Right lobe of liver (tissue), 6 donors: Measurements from ENCODE around the gene KRTAP1-3. TPM values are rescaled to one million over a fixed set of nuclear protein-coding genes. Genes with fewer than 3 reads are reported as not detected.
A peak's percentile ranks its signal among the peaks of the same experiment; 100 is the strongest.
"Not testable (repeated sequence)": the region's sequence is repeated elsewhere in the genome, so short reads cannot be mapped to it uniquely, and the experiment has no call there.

Experiments used
- ATAC-seq, 4 donors: fragments of 200-7000 bp; cut with Tn5 transposase; one replicate each; pipeline ENCODE4 v1.9.1; 2020; ENCODE audit warnings: mild to moderate bottlenecking in 4 of 4, moderate library complexity in 4 of 4
- DNase-seq, 3 donors: peaks; one replicate each; pipeline ENCODE4 v3.0.0-alpha.2; 2020
- H3K27ac ChIP-seq, 3 donors: fragments of 200-600 bp; one replicate each; pipeline ENCODE4 v1.8.0; 2022
- H3K27me3 ChIP-seq, 2 donors: fragments of 200-600 bp; one replicate each; pipeline ENCODE4 v1.8.0; 2022
- H3K36me3 ChIP-seq, 4 donors: fragments of 200-600 bp; sonication (generic) in 1 of 4; one replicate each; pipeline versions ENCODE4 v1.5.1 to v1.8.0; 2017 to 2022; ENCODE audit warnings: control low read depth in 1 of 4
- H3K4me1 ChIP-seq, 4 donors: fragments of 200-600 bp; sonication (generic) in 1 of 4; one replicate each; pipeline versions ENCODE4 v1.5.1 to v1.8.0; 2017 to 2022; ENCODE audit warnings: control low read depth in 1 of 4
- H3K4me3 ChIP-seq, 3 donors: fragments of 200-600 bp; one replicate each; pipeline ENCODE4 v1.8.0; 2022
- H3K9me3 ChIP-seq, 4 donors: fragments of 200-600 bp; sonication (generic) in 1 of 4; one replicate each; pipeline versions ENCODE4 v1.5.1 to v1.8.0; 2017 to 2022; ENCODE audit warnings: control low read depth in 1 of 4
- CTCF ChIP-seq, 4 donors: fragments of 200-600 bp in 3 of 4; fragments of 450-650 bp in 1 of 4; IDR thresholded peaks; one replicate each; pipeline versions ENCODE4 v1.5.1 to v1.8.0; 2016 to 2022; ENCODE audit warnings: antibody characterized with exemption in 4 of 4, mild to moderate bottlenecking in 2 of 4
- POLR2A ChIP-seq: fragments of 450-650 bp; IDR thresholded peaks from one replicate; pipeline ENCODE4 v1.6.1; 2017; ENCODE audit warnings: antibody characterized with exemption, mild to moderate bottlenecking
- WGBS: methylation state at CpG from one replicate; pipeline ENCODE4 v1.1.6; 2018; ENCODE audit warnings: low coverage, low lambda C conversion rate; ENCODE audit not compliant: insufficient coverage; ENCODE audit errors: missing lambda C conversion rate; 5-methylcytosine and 5-hydroxymethylcytosine counted together
- intact Hi-C, 2 donors: fragments of 100-400 bp; cut with DNase I; formaldehyde crosslinking; loops; one replicate each; pipeline versions ENCODE4 v1.11.2 to v1.14.1; 2022
- total RNA-seq, 6 experiments: library from RNA; depleted of rRNA in 2 of 6; stranded (reverse); fragments of >200 nt in 2 of 6; fragmentation: NEBNext Ultra II Directional in 3 of 6; extraction: Animal tissue kit (Norgen Biotek cat#: 25700) in 3 of 6; gene quantifications; one replicate each; pipeline versions ENCODE4 v1.1.0 to v1.2.4, GENCODE V29; 2016 to 2023
- donor health status: DM: no; HTN: yes; CAD: no.
- donor health status: DM: no; HTN: no; CAD: no.
- donor health status: DM: no; HTN: no; CAD: no.
- donor health status: DM: no; HTN: yes; CAD: no.
- donor health status: DM: no; HTN: yes; CAD: no.

Gene KRTAP1-3
- total RNA-seq, 6 experiments from 2014 or later, result not detected

DNA sequence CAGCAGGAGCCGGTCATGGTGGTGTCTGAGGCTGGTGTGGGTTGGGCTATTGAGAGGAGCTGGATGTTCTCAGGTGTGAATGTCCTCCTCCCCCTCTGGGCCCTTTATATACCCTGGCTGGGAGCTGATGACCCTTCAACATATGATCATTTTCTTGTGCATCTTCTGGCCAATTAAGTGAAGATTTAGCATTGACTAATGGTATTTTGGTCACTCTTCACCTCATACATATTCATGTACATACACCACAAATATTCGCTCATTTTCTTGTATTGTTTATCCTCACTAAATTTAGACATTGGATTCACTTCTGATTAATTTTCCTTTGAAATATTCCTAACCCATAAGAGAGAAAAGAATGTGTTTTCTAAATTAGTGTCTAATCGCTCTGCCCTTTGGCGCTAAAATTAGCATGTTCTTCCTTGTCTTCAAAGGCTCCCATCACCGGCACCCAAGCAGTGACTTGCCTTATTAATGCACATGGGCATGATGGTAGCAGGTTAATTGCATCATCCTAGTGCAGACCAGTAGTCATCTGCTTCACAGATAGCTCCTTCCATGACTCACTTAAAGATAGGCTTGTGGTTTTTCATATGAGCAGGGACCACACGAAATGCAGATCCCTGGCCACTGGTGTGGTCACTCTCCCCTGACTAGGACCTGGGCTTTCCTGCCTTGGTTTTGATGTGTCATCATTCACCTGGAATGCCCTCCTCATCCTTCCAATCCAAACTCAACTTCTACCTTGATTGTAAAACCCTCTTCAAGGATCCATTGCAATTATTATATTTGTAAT is 31.4 kb upstream of the KRTAP1-3 start, which contains the start of gene KRTAP2-4:
Gene KRTAP2-4 (minus strand): TSS at position 51 of the 796 bp plus-strand sequence. CDS start 34 bp downstream, at position 17.
- peaks cover 0 to 5% of the 10 kb centered on the region in 2 donors for H3K27me3 ChIP-seq
- no peak for ATAC-seq
- H3K27ac ChIP-seq, result no peak within 1 kb of the TSS
- H3K36me3 ChIP-seq, result no peaks in the 10 kb centered on the region
- H3K9me3 ChIP-seq, result no peaks in the 10 kb centered on the region
- no peaks in the 10 kb centered on the region for H3K4me1 ChIP-seq
- DNase-seq, result no peak
- no peak within 1 kb of the TSS for H3K4me3 ChIP-seq
- WGBS, result 74% methylated on average over 5 of the region's 6 CpGs
- TF ChIP-seq CTCF (IDR thresholded peaks at IDR 0.05) (no peak), POLR2A (no peak)
- intact Hi-C loops, result no loop called here

GRCh38 chr17:41065016-41065689 is 30.5 kb upstream of the KRTAP1-3 start:
- 48% methylated on average over 7 of the region's 16 CpGs for WGBS
- H3K36me3 ChIP-seq, intact Hi-C loops, H3K27me3 ChIP-seq, H3K4me1 ChIP-seq, DNase-seq, H3K9me3 ChIP-seq, H3K4me3 ChIP-seq, H3K27ac ChIP-seq: not testable (repeated sequence)
- ATAC-seq, result peak in 1 of 4 donors; percentile 43

DNA sequence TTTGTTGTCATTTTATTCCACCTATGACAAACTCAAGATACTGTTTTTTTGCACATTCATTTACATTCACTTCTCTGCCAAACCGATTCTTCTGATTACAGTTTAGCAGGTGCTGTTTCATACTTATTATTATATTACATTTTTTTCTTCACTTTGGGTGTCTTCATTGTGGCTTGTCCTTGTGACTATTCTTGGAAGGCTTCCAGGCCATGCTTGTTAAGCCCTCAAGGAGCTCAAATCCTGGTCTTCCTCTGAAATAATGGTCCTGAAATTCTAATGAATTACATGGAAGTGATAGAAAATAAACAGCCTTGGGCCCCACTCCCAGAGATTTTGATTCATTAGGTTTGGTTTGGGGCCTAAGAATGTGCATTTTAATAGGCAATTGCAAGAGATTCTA is 29.6 kb upstream of the KRTAP1-3 start:
- no peak overlapping the region for H3K27ac ChIP-seq
- no peak for DNase-seq
- peaks cover 0 to 5% of the 10 kb centered on the region in 2 donors for H3K27me3 ChIP-seq
- H3K4me3 ChIP-seq, result no peak overlapping the region
- intact Hi-C loops, result no loop called here
- no peak for ATAC-seq
- 59% methylated on average over 1 of the region's 1 CpG for WGBS
- no peaks in the 10 kb centered on the region for H3K4me1 ChIP-seq
- no peaks in the 10 kb centered on the region for H3K36me3 ChIP-seq
- H3K9me3 ChIP-seq, result no peaks in the 10 kb centered on the region
- TF ChIP-seq CTCF (IDR thresholded peaks at IDR 0.05) (no peak), POLR2A (no peak)

DNA sequence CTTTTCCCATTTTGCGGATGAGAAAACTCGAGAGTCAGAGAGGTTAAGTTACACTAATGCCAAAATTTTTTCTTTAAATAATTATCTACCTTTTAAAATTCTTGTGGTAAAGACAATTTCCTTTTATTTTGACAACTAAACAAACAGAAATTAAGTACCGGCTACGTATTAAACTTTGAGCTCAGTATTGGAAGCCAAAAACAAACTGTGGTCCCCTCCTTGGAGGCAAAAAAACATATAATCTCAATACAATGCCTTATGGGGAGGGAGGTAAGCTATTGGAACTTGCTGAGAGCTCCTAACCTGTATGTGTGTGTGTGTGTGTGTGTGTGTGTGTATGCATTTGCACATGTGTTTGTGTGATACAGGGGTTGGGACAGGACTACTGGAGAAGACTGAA is 28.8 kb upstream of the KRTAP1-3 start:
- Histone ChIP-seq H3K4me3 (no peak overlapping the region), H3K27me3 (peaks cover 0 to 5% of the 10 kb centered on the region in 2 donors), H3K9me3 (no peaks in the 10 kb centered on the region), H3K4me1 (no peaks in the 10 kb centered on the region), H3K27ac (no peak overlapping the region), H3K36me3 (no peaks in the 10 kb centered on the region)
- TF ChIP-seq POLR2A (no peak), CTCF (IDR thresholded peaks at IDR 0.05) (no peak)
- ATAC-seq (no peak), DNase-seq (no peak)
- intact Hi-C loops, result no loop called here
- WGBS, result 54% methylated on average over 4 of the region's 4 CpGs

- TF ChIP-seq POLR2A, result no peak
- no peak for TF ChIP-seq CTCF (IDR thresholded peaks at IDR 0.05)
- H3K4me3 ChIP-seq, result no peak overlapping the region
- WGBS, result 60% methylated on average over 1 of the region's 1 CpG
- H3K9me3 ChIP-seq, result no peaks in the 10 kb centered on the region
- DNase-seq, result no peak
- intact Hi-C loops, result no loop called here
- H3K27me3 ChIP-seq, result peaks cover 0 to 5% of the 10 kb centered on the region in 2 donors
- H3K27ac ChIP-seq, result no peak overlapping the region
- no peak for ATAC-seq
- no peaks in the 10 kb centered on the region for H3K4me1 ChIP-seq
- H3K36me3 ChIP-seq, result no peaks in the 10 kb centered on the region
Measured at GRCh38 chr17:41061964-41062363, 27.3 kb upstream of the KRTAP1-3 start.
